HL-60 (cell line): ENCODE results near the gene SYT7.

Source experiments
- DNase-seq, 2 experiments: peaks; one replicate each; pipeline ENCODE4 v3.0.0-alpha.2; 2010 to 2020; ENCODE audit warnings: low read depth in 1 of 2, low spot score in 1 of 2
- H3K27ac ChIP-seq: fragments of 250-450 bp; sonication (Bioruptor Pico); replicated peaks from 2 replicates; pipeline ENCODE4 v1.5.1; 2020; ENCODE audit warnings: mild to moderate bottlenecking, moderate library complexity
- H3K27me3 ChIP-seq: fragments of 250-450 bp; sonication (Bioruptor Pico); 2 replicates; pipeline ENCODE4 v1.5.1; 2021; ENCODE audit warnings: mild to moderate bottlenecking, moderate library complexity; ENCODE audit not compliant: insufficient read depth, poor library complexity, severe bottlenecking
- H3K4me3 ChIP-seq: replicated peaks from 2 replicates; pipeline ENCODE4 v1.5.1; 2011; ENCODE audit warnings: mild to moderate bottlenecking, control low read depth, low read length; ENCODE audit not compliant: insufficient read depth
- GABPA ChIP-seq: IDR thresholded peaks from 2 replicates; pipeline ENCODE4 v1.6.1; 2012; ENCODE audit warnings: low read depth
- POLR2AphosphoS5 ChIP-seq: IDR thresholded peaks from 2 replicates; pipeline ENCODE4 v1.6.1; 2012; ENCODE audit warnings: low read depth
- SPI1 ChIP-seq: IDR thresholded peaks from 2 replicates; pipeline ENCODE4 v1.6.1; 2012; ENCODE audit warnings: low read depth, mild to moderate bottlenecking, borderline replicate concordance
- TF ChIP-seq, protein P1 (sequence below): IDR thresholded peaks from 2 replicates; pipeline ENCODE4 v1.6.1; 2012; ENCODE audit warnings: low read depth; ENCODE audit not compliant: insufficient replicate concordance
- TF ChIP-seq, protein P2 (sequence below): IDR thresholded peaks from one replicate; pipeline ENCODE4 v1.5.1; 2011; ENCODE audit warnings: low read length, control low read depth, inconsistent platforms; ENCODE audit not compliant: insufficient read depth

SYT7 gene

DNA sequence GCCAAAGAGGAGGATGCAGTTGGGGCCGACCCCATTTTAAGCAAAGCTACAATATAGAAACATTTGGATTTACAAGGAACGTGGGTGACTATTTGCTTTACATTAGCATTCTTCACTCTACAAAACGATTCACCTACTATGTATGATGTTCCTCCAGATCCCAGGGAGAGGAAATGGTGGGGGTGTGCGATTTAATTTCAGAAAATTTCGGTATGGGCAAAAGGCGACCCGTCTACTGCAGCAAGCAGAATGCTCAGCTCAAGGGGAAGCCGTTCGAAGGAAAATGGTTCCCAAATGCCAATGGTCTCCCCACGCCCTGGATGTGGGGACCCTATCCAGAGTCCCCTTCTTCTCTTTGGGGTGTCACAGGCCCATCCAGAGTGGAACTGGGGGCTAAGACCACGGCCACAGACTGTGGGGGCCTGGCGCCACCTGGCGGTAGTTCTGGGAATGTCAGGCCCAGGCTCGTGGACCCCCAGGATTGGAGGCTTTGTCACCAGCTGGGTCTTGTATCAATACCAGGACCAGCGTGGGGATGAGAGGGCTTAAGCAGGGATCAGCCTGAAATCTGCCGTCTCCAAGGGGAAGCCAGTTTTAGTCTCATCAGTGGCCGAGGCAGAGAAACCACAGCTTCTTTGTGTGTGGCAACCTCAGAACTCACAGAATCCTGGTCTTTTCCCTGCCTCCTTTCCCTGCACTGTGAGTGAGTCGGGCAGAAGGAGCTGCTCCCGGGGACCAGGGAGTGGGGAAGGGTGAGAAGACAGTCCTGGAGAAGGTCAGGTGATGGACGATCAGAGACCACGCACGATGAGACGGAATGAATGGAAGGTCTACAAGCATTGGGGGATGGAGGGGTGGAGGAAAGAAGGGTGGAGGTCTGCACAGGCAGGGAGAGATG, 64.0 kb downstream of the SYT7 start:
- Histone ChIP-seq H3K4me3 (no peak overlapping the region), H3K27ac (no peak overlapping the region), H3K27me3 (peaks cover 2% of the 10 kb centered on the region)
- TF ChIP-seq POLR2AphosphoS5 (no peak), GABPA (no peak), SPI1 (no peak)
- TF ChIP-seq, protein P1, sequence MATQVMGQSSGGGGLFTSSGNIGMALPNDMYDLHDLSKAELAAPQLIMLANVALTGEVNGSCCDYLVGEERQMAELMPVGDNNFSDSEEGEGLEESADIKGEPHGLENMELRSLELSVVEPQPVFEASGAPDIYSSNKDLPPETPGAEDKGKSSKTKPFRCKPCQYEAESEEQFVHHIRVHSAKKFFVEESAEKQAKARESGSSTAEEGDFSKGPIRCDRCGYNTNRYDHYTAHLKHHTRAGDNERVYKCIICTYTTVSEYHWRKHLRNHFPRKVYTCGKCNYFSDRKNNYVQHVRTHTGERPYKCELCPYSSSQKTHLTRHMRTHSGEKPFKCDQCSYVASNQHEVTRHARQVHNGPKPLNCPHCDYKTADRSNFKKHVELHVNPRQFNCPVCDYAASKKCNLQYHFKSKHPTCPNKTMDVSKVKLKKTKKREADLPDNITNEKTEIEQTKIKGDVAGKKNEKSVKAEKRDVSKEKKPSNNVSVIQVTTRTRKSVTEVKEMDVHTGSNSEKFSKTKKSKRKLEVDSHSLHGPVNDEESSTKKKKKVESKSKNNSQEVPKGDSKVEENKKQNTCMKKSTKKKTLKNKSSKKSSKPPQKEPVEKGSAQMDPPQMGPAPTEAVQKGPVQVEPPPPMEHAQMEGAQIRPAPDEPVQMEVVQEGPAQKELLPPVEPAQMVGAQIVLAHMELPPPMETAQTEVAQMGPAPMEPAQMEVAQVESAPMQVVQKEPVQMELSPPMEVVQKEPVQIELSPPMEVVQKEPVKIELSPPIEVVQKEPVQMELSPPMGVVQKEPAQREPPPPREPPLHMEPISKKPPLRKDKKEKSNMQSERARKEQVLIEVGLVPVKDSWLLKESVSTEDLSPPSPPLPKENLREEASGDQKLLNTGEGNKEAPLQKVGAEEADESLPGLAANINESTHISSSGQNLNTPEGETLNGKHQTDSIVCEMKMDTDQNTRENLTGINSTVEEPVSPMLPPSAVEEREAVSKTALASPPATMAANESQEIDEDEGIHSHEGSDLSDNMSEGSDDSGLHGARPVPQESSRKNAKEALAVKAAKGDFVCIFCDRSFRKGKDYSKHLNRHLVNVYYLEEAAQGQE = no peak
- TF ChIP-seq, protein P2, sequence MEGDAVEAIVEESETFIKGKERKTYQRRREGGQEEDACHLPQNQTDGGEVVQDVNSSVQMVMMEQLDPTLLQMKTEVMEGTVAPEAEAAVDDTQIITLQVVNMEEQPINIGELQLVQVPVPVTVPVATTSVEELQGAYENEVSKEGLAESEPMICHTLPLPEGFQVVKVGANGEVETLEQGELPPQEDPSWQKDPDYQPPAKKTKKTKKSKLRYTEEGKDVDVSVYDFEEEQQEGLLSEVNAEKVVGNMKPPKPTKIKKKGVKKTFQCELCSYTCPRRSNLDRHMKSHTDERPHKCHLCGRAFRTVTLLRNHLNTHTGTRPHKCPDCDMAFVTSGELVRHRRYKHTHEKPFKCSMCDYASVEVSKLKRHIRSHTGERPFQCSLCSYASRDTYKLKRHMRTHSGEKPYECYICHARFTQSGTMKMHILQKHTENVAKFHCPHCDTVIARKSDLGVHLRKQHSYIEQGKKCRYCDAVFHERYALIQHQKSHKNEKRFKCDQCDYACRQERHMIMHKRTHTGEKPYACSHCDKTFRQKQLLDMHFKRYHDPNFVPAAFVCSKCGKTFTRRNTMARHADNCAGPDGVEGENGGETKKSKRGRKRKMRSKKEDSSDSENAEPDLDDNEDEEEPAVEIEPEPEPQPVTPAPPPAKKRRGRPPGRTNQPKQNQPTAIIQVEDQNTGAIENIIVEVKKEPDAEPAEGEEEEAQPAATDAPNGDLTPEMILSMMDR = peak; percentile 81
- DNase-seq = no peak

DNA sequence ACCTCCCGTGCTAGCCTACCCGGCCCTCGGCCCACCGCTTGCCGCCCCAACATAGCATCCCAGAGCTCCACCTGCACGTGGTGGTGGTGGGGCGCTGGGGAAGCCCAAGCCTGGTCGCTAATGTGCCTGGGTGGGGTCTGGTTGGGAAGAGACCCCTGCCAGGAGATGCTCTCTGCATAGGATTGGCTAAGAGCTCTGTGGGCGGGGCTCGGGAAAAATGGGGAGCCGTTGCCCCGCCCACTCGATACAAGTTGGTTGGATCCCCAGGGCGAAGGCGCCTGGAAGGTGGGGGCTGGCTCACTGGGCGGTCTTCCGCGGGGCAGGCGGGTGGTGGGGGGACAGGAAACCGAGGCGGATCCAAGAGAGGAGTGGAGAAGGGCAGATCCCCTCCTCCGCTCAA, 64.7 kb downstream of the SYT7 start:
- TF ChIP-seq POLR2AphosphoS5 (no peak), SPI1 (no peak), GABPA (no peak)
- TF ChIP-seq, protein P2 = no peak
- TF ChIP-seq, protein P1 = no peak
- no peak overlapping the region for H3K27ac ChIP-seq
- no peak overlapping the region for H3K4me3 ChIP-seq
- DNase-seq = no peak
- H3K27me3 ChIP-seq = no peaks in the 10 kb centered on the region

DNA sequence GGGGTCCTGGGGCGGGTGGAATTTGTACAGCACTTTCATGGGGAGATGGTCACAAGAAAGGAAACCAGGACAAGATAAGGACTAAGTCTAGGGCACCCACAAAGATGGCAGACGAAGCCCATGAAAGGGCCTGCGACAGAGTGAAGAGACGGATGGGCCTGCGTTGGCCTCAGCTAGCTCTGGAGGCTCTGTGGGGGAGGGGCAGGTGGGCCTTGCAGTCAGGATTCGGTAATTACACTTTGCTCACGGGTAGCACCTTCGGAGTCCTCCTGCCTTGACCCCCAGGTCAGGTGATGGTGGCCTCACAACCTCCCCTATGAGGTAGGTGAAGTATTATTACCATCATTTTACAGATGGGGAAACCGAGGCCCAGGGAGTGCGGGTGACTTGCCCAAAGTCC, 65.2 kb downstream of the SYT7 start:
- Histone ChIP-seq H3K4me3 (no peak overlapping the region), H3K27me3 (no peaks in the 10 kb centered on the region), H3K27ac (no peak overlapping the region)
- TF ChIP-seq GABPA (no peak), POLR2AphosphoS5 (no peak)
- no peak for DNase-seq

DNA sequence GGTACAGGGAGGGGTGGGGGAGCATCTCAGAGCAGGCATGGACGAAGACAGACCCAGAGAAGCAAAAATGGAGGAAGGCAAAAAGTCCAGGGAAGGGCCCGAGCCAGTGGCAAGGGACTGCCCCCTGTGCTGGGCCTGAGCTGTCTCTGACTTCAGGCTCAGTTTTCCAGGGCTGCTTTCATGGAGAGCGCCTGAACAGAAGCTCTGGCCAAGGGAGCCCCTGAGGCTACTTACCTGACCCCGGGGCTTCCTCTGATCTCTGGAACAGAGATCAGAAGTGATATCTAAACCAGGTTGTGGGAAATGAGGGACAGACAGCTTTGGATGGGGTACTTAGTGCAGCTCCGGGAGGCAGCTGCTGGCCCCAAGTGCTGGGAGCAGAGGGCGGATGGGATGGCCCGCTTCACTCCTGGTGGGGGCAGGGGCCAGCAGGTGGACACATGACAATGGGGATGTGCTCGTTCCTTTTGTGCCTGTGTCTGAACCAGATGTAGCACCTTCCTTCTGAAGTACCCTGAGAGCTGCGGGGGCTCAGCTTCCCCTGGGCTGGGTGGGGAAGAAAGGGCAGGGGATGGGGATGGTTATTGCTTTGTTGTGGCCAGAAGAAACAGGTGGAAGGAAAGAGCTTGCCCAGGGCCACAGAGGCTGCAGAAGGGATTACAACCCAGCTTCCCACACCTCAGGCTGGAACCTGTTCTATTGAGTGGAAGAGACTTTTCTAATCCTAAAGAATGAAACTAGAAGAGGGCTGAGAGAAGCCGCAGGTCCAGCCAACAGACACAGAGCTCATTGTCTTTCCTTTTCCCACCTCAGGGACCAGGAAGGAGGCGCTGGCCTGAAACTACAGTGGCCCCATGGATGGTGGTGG, 66.6 kb downstream of the SYT7 start:
- Histone ChIP-seq H3K27ac (no peak overlapping the region), H3K4me3 (no peak overlapping the region), H3K27me3 (peaks cover 6% of the 10 kb centered on the region)
- TF ChIP-seq GABPA = no peak
- no peak for TF ChIP-seq SPI1
- no peak for TF ChIP-seq POLR2AphosphoS5
- TF ChIP-seq, protein P2 = no peak
- TF ChIP-seq, protein P1 = no peak
- DNase-seq = no peak
